ENCODE measurements around the gene CNTNAP2. TPM values are rescaled to one million over a fixed set of nuclear protein-coding genes. Genes with fewer than 3 reads are reported as not detected.

CNTNAP2 gene
- total RNA-seq, 1 donor from 2014 or later, result 1.3 TPM

GRCh38 chr7:146285418-146285817 is 168.8 kb downstream of the CNTNAP2 start:
- DNase-seq (ENCODE audit: low spot score), result no peak

GRCh38 chr7:146290746-146291145 is 174.1 kb downstream of the CNTNAP2 start:
- DNase-seq (ENCODE audit: low spot score), result no peak

GRCh38 chr7:146291900-146292299 is 175.3 kb downstream of the CNTNAP2 start:
- no peak for DNase-seq (ENCODE audit: low spot score)

GRCh38 chr7:146296028-146296427 is 179.4 kb downstream of the CNTNAP2 start:
- no peak for DNase-seq (ENCODE audit: low spot score)

GRCh38 chr7:146314962-146315361 is 198.4 kb downstream of the CNTNAP2 start:
- DNase-seq (ENCODE audit: low spot score), result no peak

GRCh38 chr7:146319629-146320028 is 203.0 kb downstream of the CNTNAP2 start:
- no peak for DNase-seq (ENCODE audit: low spot score)

GRCh38 chr7:146321301-146321700 is 204.7 kb downstream of the CNTNAP2 start:
- no peak for DNase-seq (ENCODE audit: low spot score)

GRCh38 chr7:146331369-146331768 is 214.8 kb downstream of the CNTNAP2 start:
- no peak for DNase-seq (ENCODE audit: low spot score)

GRCh38 chr7:146345251-146345650 is 228.7 kb downstream of the CNTNAP2 start:
- no peak for DNase-seq (ENCODE audit: low spot score)

- no peak for DNase-seq (ENCODE audit: low spot score)
These were observed 229.5 kb downstream of the CNTNAP2 start for GRCh38 chr7:146346096-146346495.

GRCh38 chr7:146355216-146355615 is 238.6 kb downstream of the CNTNAP2 start:
- no peak for DNase-seq (ENCODE audit: low spot score)

GRCh38 chr7:146359176-146359575 is 242.6 kb downstream of the CNTNAP2 start:
- DNase-seq (ENCODE audit: low spot score), result no peak

GRCh38 chr7:146366938-146367337 is 250.3 kb downstream of the CNTNAP2 start:
- no peak for DNase-seq (ENCODE audit: low spot score)

GRCh38 chr7:146370171-146370570 is 253.6 kb downstream of the CNTNAP2 start:
- DNase-seq (ENCODE audit: low spot score), result no peak

- DNase-seq (ENCODE audit: low spot score), result no peak
These were observed 258.6 kb downstream of the CNTNAP2 start for GRCh38 chr7:146375170-146375569.

- DNase-seq (ENCODE audit: low spot score), result no peak
These were observed 261.6 kb downstream of the CNTNAP2 start for GRCh38 chr7:146378196-146378595.

- DNase-seq (ENCODE audit: low spot score), result no peak
These were observed 270.5 kb downstream of the CNTNAP2 start for GRCh38 chr7:146387140-146387539.

- DNase-seq (ENCODE audit: low spot score), result no peak
These were observed 272.3 kb downstream of the CNTNAP2 start for GRCh38 chr7:146388928-146389327.

GRCh38 chr7:146393346-146393745 is 276.7 kb downstream of the CNTNAP2 start:
- no peak for DNase-seq (ENCODE audit: low spot score)

- DNase-seq (ENCODE audit: low spot score), result no peak
These were observed 280.5 kb downstream of the CNTNAP2 start for GRCh38 chr7:146397141-146397540.

GRCh38 chr7:146401939-146402338 is 285.3 kb downstream of the CNTNAP2 start:
- DNase-seq (ENCODE audit: low spot score), result no peak

- DNase-seq (ENCODE audit: low spot score), result no peak
These were observed 289.1 kb downstream of the CNTNAP2 start for GRCh38 chr7:146405737-146406136.

GRCh38 chr7:146411975-146412374 is 295.4 kb downstream of the CNTNAP2 start:
- DNase-seq (ENCODE audit: low spot score), result no peak

GRCh38 chr7:146412781-146413180 is 296.2 kb downstream of the CNTNAP2 start:
- DNase-seq (ENCODE audit: low spot score), result no peak
